LNCaP clone FGC (cell line): Measurements from ENCODE around the gene ISCA1.
"Not testable (repeated sequence)": the region's sequence is repeated elsewhere in the genome, so short reads cannot be mapped to it uniquely, and the experiment has no call there.

Experiments used
- DNase-seq: peaks from one replicate; pipeline ENCODE4 v3.0.0-alpha.2; 2011; ENCODE audit warnings: low read depth
- H3K4me3 ChIP-seq: 2 replicates; pipeline ENCODE4 v1.5.1; 2011; ENCODE audit warnings: mild to moderate bottlenecking, low read depth, low read length, control low read depth
- CTCF ChIP-seq: IDR thresholded peaks from 2 replicates; pipeline ENCODE4 v1.5.1; 2012; ENCODE audit warnings: mild to moderate bottlenecking; ENCODE audit not compliant: control insufficient read depth, insufficient read depth; ENCODE audit errors: extremely low read depth

Gene ISCA1

GRCh38 chr9:86304236-86304730 lies 21.9 kb upstream of the ISCA1 start:
- DNase-seq: peak; percentile 35
- no peak overlapping the region for H3K4me3 ChIP-seq
- TF ChIP-seq CTCF: no peak

- H3K4me3 ChIP-seq: no peak overlapping the region
- TF ChIP-seq CTCF: no peak
- DNase-seq: no peak
Observed at GRCh38 chr9:86303316-86303975, 21.1 kb upstream of the ISCA1 start.

GRCh38 chr9:86301686-86302085 lies 19.3 kb upstream of the ISCA1 start:
- DNase-seq: no peak
- no peak overlapping the region for H3K4me3 ChIP-seq
- TF ChIP-seq CTCF: no peak

- TF ChIP-seq CTCF: no peak
- no peak overlapping the region for H3K4me3 ChIP-seq
- DNase-seq: no peak
Observed at GRCh38 chr9:86300701-86301100, 18.4 kb upstream of the ISCA1 start.

- no peak for DNase-seq
- no peak overlapping the region for H3K4me3 ChIP-seq
- TF ChIP-seq CTCF: no peak
Observed at GRCh38 chr9:86298873-86299272, 16.5 kb upstream of the ISCA1 start.

- not testable (repeated sequence) for DNase-seq, H3K4me3 ChIP-seq
Observed at GRCh38 chr9:86290341-86290740, 8.0 kb upstream of the ISCA1 start.

- no peak overlapping the region for H3K4me3 ChIP-seq
- no peak for TF ChIP-seq CTCF
- DNase-seq: no peak
Observed at GRCh38 chr9:86288499-86289198, 6.3 kb upstream of the ISCA1 start.
